Calu3 (cell line): ENCODE measurements around the gene EN2. TPM values are rescaled to one million over a fixed set of nuclear protein-coding genes. Genes with fewer than 3 reads are reported as not detected.

ENCODE experiments used
- BruUV-seq: library from RNA; stranded (reverse); fragments of 400-500 nt; replicated peaks from 2 replicates; lab custom pipeline; 2021; lab: Mats Ljungman, UMichigan
- CTCF ChIA-PET: fragments of 300-600 bp; sonication (Branson Sonifier 250); formaldehyde crosslinking; loops from one replicate; lab custom pipeline; 2022; ENCODE audit warnings: antibody characterized with exemption; lab: Charles Lee
- DNase-seq: peaks from one replicate; pipeline ENCODE4 v3.0.0; 2022
- H3K27ac Mint-ChIP-seq: one replicate; pipeline ENCODE4 v1.8.0; 2022; ENCODE audit warnings: mixed read lengths; ENCODE audit not compliant: unreplicated experiment
- H3K27me3 Mint-ChIP-seq: one replicate; pipeline ENCODE4 v1.8.0; 2022; ENCODE audit warnings: mixed read lengths; ENCODE audit not compliant: unreplicated experiment
- H3K36me3 Mint-ChIP-seq: one replicate; pipeline ENCODE4 v1.8.0; 2022; ENCODE audit warnings: mild to moderate bottlenecking, moderate library complexity, mixed read lengths; ENCODE audit not compliant: insufficient read depth, unreplicated experiment
- H3K4me1 Mint-ChIP-seq: one replicate; pipeline ENCODE4 v1.8.0; 2022; ENCODE audit warnings: mild to moderate bottlenecking, low read depth, mixed read lengths; ENCODE audit not compliant: unreplicated experiment
- H3K4me3 Mint-ChIP-seq: one replicate; pipeline ENCODE4 v1.8.0; 2022; ENCODE audit warnings: mild to moderate bottlenecking, low read depth, moderate library complexity, mixed read lengths; ENCODE audit not compliant: unreplicated experiment
- H3K9me3 Mint-ChIP-seq: one replicate; pipeline ENCODE4 v1.8.0; 2022; ENCODE audit warnings: low read depth, mixed read lengths; ENCODE audit not compliant: unreplicated experiment
- CTCF ChIP-seq: fragments of 200-600 bp; IDR thresholded peaks from one replicate; pipeline ENCODE4 v1.8.0; 2022; ENCODE audit warnings: antibody characterized with exemption; ENCODE audit not compliant: unreplicated experiment
- intact Hi-C: fragments of 100-400 bp; cut with micrococcal nuclease; formaldehyde crosslinking; loops from one replicate; pipeline ENCODE4 v1.10.0; 2022; ENCODE audit not compliant: unreplicated experiment
- total RNA-seq: library from RNA; stranded (reverse); gene quantifications from 2 replicates; pipeline ENCODE4 v1.2.3, GENCODE V29; 2022

The EN2 gene
- total RNA-seq, 1 experiment from 2014 or later: 3.2 TPM

- no TSS peak for BruUV-seq
- intact Hi-C loops: no loop called here
Measured at GRCh38 chr7:155427411-155428038, 30.4 kb upstream of the EN2 start.

GRCh38 chr7:155428171-155428834 is 29.6 kb upstream of the EN2 start:
- Mint-ChIP-seq H3K36me3 (no peaks in the 10 kb centered on the region), H3K27me3 (peaks cover 100% of the 10 kb centered on the region), H3K4me3 (no peak overlapping the region), H3K27ac (no peak overlapping the region), H3K9me3 (no peaks in the 10 kb centered on the region), H3K4me1 (no peaks in the 10 kb centered on the region)
- intact Hi-C loops: no loop called here
- TF ChIP-seq CTCF: no peak
- CTCF ChIA-PET: interaction anchor here (0.6 kb wide), 1 partner anchor 484 kb away, joined by 7 read pairs; no protein-coding TSS in a partner anchor
- no TSS peak for BruUV-seq
- no peak for DNase-seq

More at GRCh38 chr7:155427411-155428038, 30.4 kb upstream of the EN2 start:
- CTCF ChIA-PET: no interaction called here
- Mint-ChIP-seq H3K4me3 (no peak overlapping the region), H3K9me3 (no peaks in the 10 kb centered on the region), H3K4me1 (no peaks in the 10 kb centered on the region), H3K27ac (no peak overlapping the region), H3K27me3 (peaks cover 100% of the 10 kb centered on the region), H3K36me3 (no peaks in the 10 kb centered on the region)
- no peak for TF ChIP-seq CTCF
- DNase-seq: no peak

- CTCF ChIA-PET: no interaction called here
- no peaks in the 10 kb centered on the region for H3K9me3 Mint-ChIP-seq
- BruUV-seq: no TSS peak
Measured at GRCh38 chr7:155429651-155430050, 28.3 kb upstream of the EN2 start.

GRCh38 chr7:155430606-155431005 is 27.3 kb upstream of the EN2 start:
- no peak overlapping the region for H3K4me3 Mint-ChIP-seq
- CTCF ChIA-PET: no interaction called here
- no peaks in the 10 kb centered on the region for H3K9me3 Mint-ChIP-seq
- BruUV-seq: no TSS peak
- no peak overlapping the region for H3K27ac Mint-ChIP-seq
- intact Hi-C loops: no loop called here
- peaks cover 100% of the 10 kb centered on the region for H3K27me3 Mint-ChIP-seq
- no peak for TF ChIP-seq CTCF
- no peaks in the 10 kb centered on the region for H3K36me3 Mint-ChIP-seq
- DNase-seq: no peak
- no peaks in the 10 kb centered on the region for H3K4me1 Mint-ChIP-seq

More at GRCh38 chr7:155429651-155430050, 28.3 kb upstream of the EN2 start:
- H3K36me3 Mint-ChIP-seq: no peaks in the 10 kb centered on the region
- no peak overlapping the region for H3K27ac Mint-ChIP-seq
- no peaks in the 10 kb centered on the region for H3K4me1 Mint-ChIP-seq
- intact Hi-C loops: no loop called here
- H3K27me3 Mint-ChIP-seq: peaks cover 100% of the 10 kb centered on the region
- H3K4me3 Mint-ChIP-seq: no peak overlapping the region
- no peak for TF ChIP-seq CTCF
- no peak for DNase-seq
